IMR-90 (cell line): Measurements from ENCODE around the gene EIF1. TPM values are rescaled to one million over a fixed set of nuclear protein-coding genes. Genes with fewer than 3 reads are reported as not detected.
A peak's percentile ranks its signal among the peaks of the same experiment; 100 is the strongest.

ENCODE experiments used
- CEBPB ChIP-seq: IDR thresholded peaks from 2 replicates; pipeline ENCODE4 v1.6.1; 2012; ENCODE audit warnings: low read depth, low read length, improper control_type of control experiment
- CTCF ChIP-seq: conservative IDR thresholded peaks from 2 replicates; pipeline ENCODE4 v1.5.1; 2012; ENCODE audit warnings: mild to moderate bottlenecking, low read depth, low read length, improper control_type of control experiment
- MAZ ChIP-seq: IDR thresholded peaks from 2 replicates; pipeline ENCODE4 v1.6.1; 2012; ENCODE audit warnings: low read depth, mild to moderate bottlenecking, low read length, improper control_type of control experiment, moderate library complexity, borderline replicate concordance
- polyA plus RNA-seq, 3 experiments: library from polyadenylated mRNA; depleted of rRNA; stranded (reverse); fragments of >200 nt; gene quantifications; 2 replicates each; pipeline ENCODE4 v1.2.3, GENCODE V29; 2012; ENCODE audit warnings: low replicate concordance in 1 of 3
- total RNA-seq: library from RNA; depleted of rRNA; stranded (reverse); fragments of >200 nt; gene quantifications from 2 replicates; pipeline ENCODE4 v1.2.3, GENCODE V29; 2012

EIF1 gene
- total and polyA plus RNA-seq, 2 of the 4 experiments (the other 2 are of a cell fraction) = 89.4 to 381 TPM

GRCh38 chr17:41666237-41666641 is 22.4 kb upstream of the EIF1 start (continued):
- TF ChIP-seq CTCF (no peak), CEBPB (no peak), MAZ (peak; percentile 1; the same call in 1 of the 2 replicates)
